IgD-negative memory B cell (primary cell): Measurements from ENCODE around the gene NOVA1. TPM values are rescaled to one million over a fixed set of nuclear protein-coding genes. Genes with fewer than 3 reads are reported as not detected.
A peak's percentile ranks its signal among the peaks of the same experiment; 100 is the strongest.

Experiments
- H3K27ac Mint-ChIP-seq, 3 donors: one replicate each; pipeline ENCODE4 v1.8.0; 2020 to 2022; ENCODE audit warnings: mild to moderate bottlenecking in 3 of 3, mixed read lengths in 3 of 3, moderate library complexity in 1 of 3
- H3K27me3 Mint-ChIP-seq: one replicate; pipeline ENCODE4 v1.8.0; 2021; ENCODE audit warnings: mixed read lengths
- H3K36me3 Mint-ChIP-seq: one replicate; pipeline ENCODE4 v1.8.0; 2020; ENCODE audit warnings: mild to moderate bottlenecking, mixed read lengths
- H3K4me1 Mint-ChIP-seq, 3 donors: one replicate each; pipeline ENCODE4 v1.8.0; 2020 to 2022; ENCODE audit warnings: mixed read lengths in 3 of 3, mild to moderate bottlenecking in 1 of 3
- H3K4me3 Mint-ChIP-seq, 4 donors: one replicate each; pipeline ENCODE4 v1.8.0; 2020 to 2022; ENCODE audit warnings: mild to moderate bottlenecking in 4 of 4, mixed read lengths in 4 of 4, moderate library complexity in 3 of 4
- H3K9me3 Mint-ChIP-seq, 3 donors: one replicate each; pipeline ENCODE4 v1.8.0; 2020 to 2021; ENCODE audit warnings: mixed read lengths in 3 of 3, mild to moderate bottlenecking in 1 of 3
- polyA plus RNA-seq: library from polyadenylated mRNA; unstranded; fragments of 300-500 nt; fragmentation: Illumina TruSeq; gene quantifications from one replicate; pipeline ENCODE4 v1.2.3, GENCODE V29; 2021

The NOVA1 gene
- polyA plus RNA-seq, 1 donor from 2014 or later = not detected

- H3K4me1 Mint-ChIP-seq = peaks cover 0 to 1% (median 0%) of the 10 kb centered on the region in 3 donors
- peaks cover 5% of the 10 kb centered on the region for H3K36me3 Mint-ChIP-seq
- no peak overlapping the region for H3K27ac Mint-ChIP-seq
- peaks cover 2 to 11% (median 2%) of the 10 kb centered on the region in 3 donors for H3K9me3 Mint-ChIP-seq
- peaks cover 17% of the 10 kb centered on the region for H3K27me3 Mint-ChIP-seq
- peak overlapping the region in 1 of 4 donors; percentile 32 for H3K4me3 Mint-ChIP-seq
These were observed 343 bp upstream of the NOVA1 start for GRCh38 chr14:26598081-26598671.

- no peak overlapping the region for H3K4me3 Mint-ChIP-seq
- peaks cover 0 to 1% (median 0%) of the 10 kb centered on the region in 3 donors for H3K4me1 Mint-ChIP-seq
- peaks cover 17% of the 10 kb centered on the region for H3K27me3 Mint-ChIP-seq
- H3K36me3 Mint-ChIP-seq = peaks cover 5% of the 10 kb centered on the region
- H3K9me3 Mint-ChIP-seq = peaks cover 2 to 11% (median 2%) of the 10 kb centered on the region in 3 donors
- no peak overlapping the region for H3K27ac Mint-ChIP-seq
These were observed 703 bp downstream of the NOVA1 start for GRCh38 chr14:26597071-26597588.

GRCh38 chr14:26596543-26597061 is 1.2 kb downstream of the NOVA1 start:
- Mint-ChIP-seq H3K36me3 (peaks cover 5% of the 10 kb centered on the region), H3K9me3 (peaks cover 1 to 11% (median 2%) of the 10 kb centered on the region in 3 donors), H3K4me3 (no peak overlapping the region), H3K27ac (peak overlapping the region in 1 of 3 donors; percentile 77), H3K27me3 (peaks cover 17% of the 10 kb centered on the region), H3K4me1 (peaks cover 0 to 1% (median 0%) of the 10 kb centered on the region in 3 donors)

- Mint-ChIP-seq H3K27me3 (peaks cover 17% of the 10 kb centered on the region), H3K27ac (peak overlapping the region in 1 of 3 donors; percentile 77), H3K36me3 (peaks cover 5% of the 10 kb centered on the region), H3K4me1 (peaks cover 0 to 1% (median 0%) of the 10 kb centered on the region in 3 donors), H3K4me3 (no peak overlapping the region), H3K9me3 (peaks cover 0 to 11% (median 2%) of the 10 kb centered on the region in 3 donors)
These were observed 1.8 kb downstream of the NOVA1 start for GRCh38 chr14:26595926-26596542.

- peaks cover 17% of the 10 kb centered on the region for H3K27me3 Mint-ChIP-seq
- H3K4me1 Mint-ChIP-seq = peaks cover 0 to 1% (median 0%) of the 10 kb centered on the region in 3 donors
- peaks cover 0 to 11% (median 2%) of the 10 kb centered on the region in 3 donors for H3K9me3 Mint-ChIP-seq
- H3K36me3 Mint-ChIP-seq = peaks cover 5% of the 10 kb centered on the region
- no peak overlapping the region for H3K4me3 Mint-ChIP-seq
- no peak overlapping the region for H3K27ac Mint-ChIP-seq
These were observed 2.9 kb downstream of the NOVA1 start for GRCh38 chr14:26594756-26595545.

GRCh38 chr14:26594148-26594547 is 3.7 kb downstream of the NOVA1 start:
- Mint-ChIP-seq H3K27me3 (peaks cover 16% of the 10 kb centered on the region), H3K4me3 (no peak overlapping the region), H3K27ac (no peak overlapping the region), H3K36me3 (peaks cover 5% of the 10 kb centered on the region), H3K4me1 (peaks cover 0 to 1% (median 0%) of the 10 kb centered on the region in 3 donors), H3K9me3 (peaks cover 0 to 3% (median 2%) of the 10 kb centered on the region in 3 donors)

GRCh38 chr14:26593357-26593756 is 4.5 kb downstream of the NOVA1 start:
- Mint-ChIP-seq H3K27me3 (peaks cover 9% of the 10 kb centered on the region), H3K4me1 (peaks cover 0 to 1% (median 0%) of the 10 kb centered on the region in 3 donors)

GRCh38 chr14:26589925-26590324 is 7.9 kb downstream of the NOVA1 start:
- no peaks in the 10 kb centered on the region for H3K27me3 Mint-ChIP-seq
- H3K4me1 Mint-ChIP-seq = no peaks in the 10 kb centered on the region
- H3K9me3 Mint-ChIP-seq = no peaks in the 10 kb centered on the region
- H3K36me3 Mint-ChIP-seq = no peaks in the 10 kb centered on the region
- H3K4me3 Mint-ChIP-seq = no peak overlapping the region
- H3K27ac Mint-ChIP-seq = no peak overlapping the region

More at GRCh38 chr14:26593357-26593756, 4.5 kb downstream of the NOVA1 start:
- Mint-ChIP-seq H3K27ac (no peak overlapping the region), H3K36me3 (peaks cover 1% of the 10 kb centered on the region), H3K4me3 (no peak overlapping the region), H3K9me3 (peaks cover 0 to 2% (median 0%) of the 10 kb centered on the region in 3 donors)

GRCh38 chr14:26577711-26578110 is 20.1 kb downstream of the NOVA1 start:
- Mint-ChIP-seq H3K27me3 (no peaks in the 10 kb centered on the region), H3K9me3 (peaks cover 2 to 7% (median 3%) of the 10 kb centered on the region in 3 donors), H3K36me3 (peaks cover 2% of the 10 kb centered on the region), H3K4me3 (no peak overlapping the region), H3K4me1 (no peaks in the 10 kb centered on the region), H3K27ac (no peak overlapping the region)

- Mint-ChIP-seq H3K27me3 (no peaks in the 10 kb centered on the region), H3K27ac (no peak overlapping the region), H3K4me1 (no peaks in the 10 kb centered on the region), H3K9me3 (peaks cover 3 to 11% (median 5%) of the 10 kb centered on the region in 3 donors), H3K36me3 (no peaks in the 10 kb centered on the region), H3K4me3 (no peak overlapping the region)
These were observed 43.6 kb downstream of the NOVA1 start for GRCh38 chr14:26554069-26554772.

GRCh38 chr14:26549571-26549970 is 48.3 kb downstream of the NOVA1 start:
- H3K4me1 Mint-ChIP-seq = no peaks in the 10 kb centered on the region
- H3K27ac Mint-ChIP-seq = no peak overlapping the region
- H3K4me3 Mint-ChIP-seq = no peak overlapping the region
- no peaks in the 10 kb centered on the region for H3K27me3 Mint-ChIP-seq
- peaks cover 0 to 5% (median 4%) of the 10 kb centered on the region in 3 donors for H3K9me3 Mint-ChIP-seq
- no peaks in the 10 kb centered on the region for H3K36me3 Mint-ChIP-seq

GRCh38 chr14:26548406-26548805 is 49.4 kb downstream of the NOVA1 start:
- H3K36me3 Mint-ChIP-seq = no peaks in the 10 kb centered on the region
- H3K4me3 Mint-ChIP-seq = no peak overlapping the region
- no peaks in the 10 kb centered on the region for H3K4me1 Mint-ChIP-seq
- H3K27ac Mint-ChIP-seq = no peak overlapping the region
- peaks cover 0 to 5% (median 3%) of the 10 kb centered on the region in 3 donors for H3K9me3 Mint-ChIP-seq
- no peaks in the 10 kb centered on the region for H3K27me3 Mint-ChIP-seq

GRCh38 chr14:26538176-26538575 is 59.7 kb downstream of the NOVA1 start:
- no peaks in the 10 kb centered on the region for H3K4me1 Mint-ChIP-seq
- H3K9me3 Mint-ChIP-seq = peaks cover 0 to 13% (median 2%) of the 10 kb centered on the region in 3 donors
- no peak overlapping the region for H3K4me3 Mint-ChIP-seq
- no peak overlapping the region for H3K27ac Mint-ChIP-seq
- H3K27me3 Mint-ChIP-seq = no peaks in the 10 kb centered on the region
- H3K36me3 Mint-ChIP-seq = peaks cover 2% of the 10 kb centered on the region

GRCh38 chr14:26531894-26532293 is 65.9 kb downstream of the NOVA1 start:
- Mint-ChIP-seq H3K27ac (no peak overlapping the region), H3K27me3 (no peaks in the 10 kb centered on the region), H3K4me1 (no peaks in the 10 kb centered on the region), H3K4me3 (no peak overlapping the region), H3K36me3 (peaks cover 2% of the 10 kb centered on the region), H3K9me3 (peaks cover 0 to 7% (median 0%) of the 10 kb centered on the region in 3 donors)
